Left forelimb (tissue), 1 donor: ENCODE measurements around the gene CDH13.

ENCODE experiments used
- DNase-seq: peaks from one replicate; pipeline ENCODE4 v3.0.0-alpha.2; 2018; ENCODE audit warnings: low spot score

Gene CDH13

DNA sequence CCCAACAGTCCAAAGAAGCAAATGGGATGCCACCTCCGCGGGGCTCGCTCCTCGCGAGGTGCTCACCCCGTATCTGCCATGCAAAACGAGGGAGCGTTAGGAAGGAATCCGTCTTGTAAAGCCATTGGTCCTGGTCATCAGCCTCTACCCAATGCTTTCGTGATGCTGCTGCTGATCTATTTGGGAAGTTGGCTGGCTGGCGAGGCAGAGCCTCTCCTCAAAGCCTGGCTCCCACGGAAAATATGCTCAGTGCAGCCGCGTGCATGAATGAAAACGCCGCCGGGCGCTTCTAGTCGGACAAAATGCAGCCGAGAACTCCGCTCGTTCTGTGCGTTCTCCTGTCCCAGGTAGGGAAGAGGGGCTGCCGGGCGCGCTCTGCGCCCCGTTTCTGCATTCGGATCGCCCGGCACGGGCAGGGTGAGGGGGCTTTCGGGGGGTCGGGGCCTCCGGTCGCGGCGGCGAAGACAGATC is at the start of gene CDH13:
CDH13 (plus strand) TSS at position 179 of the 471 bp plus-strand sequence.
- peak; percentile 70 for DNase-seq

GRCh38 chr16:82580298-82580890 is 46.4 kb upstream of the CDH13 start:
- DNase-seq, result no peak

GRCh38 chr16:82582975-82583374 is 43.8 kb upstream of the CDH13 start:
- no peak for DNase-seq

DNA sequence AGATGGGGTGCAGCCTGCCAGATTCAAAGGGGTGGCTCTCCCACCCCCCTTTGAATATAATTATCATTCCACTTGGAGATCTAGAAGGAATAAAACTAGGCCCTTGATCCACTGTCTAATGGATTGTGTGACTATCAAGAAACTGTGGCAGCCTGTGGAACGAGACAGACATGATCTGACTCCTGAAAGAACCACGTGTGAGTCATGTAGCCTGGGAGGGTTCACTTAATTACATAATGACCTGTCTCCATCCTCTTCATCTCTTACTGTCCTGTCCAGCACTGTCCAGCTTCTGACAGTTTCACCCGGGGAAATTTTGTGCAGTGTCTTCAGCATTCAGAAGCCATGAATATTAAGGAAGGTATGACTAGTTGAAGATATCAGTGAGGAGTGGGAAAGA is 43.3 kb upstream of the CDH13 start:
- DNase-seq, result no peak

DNA sequence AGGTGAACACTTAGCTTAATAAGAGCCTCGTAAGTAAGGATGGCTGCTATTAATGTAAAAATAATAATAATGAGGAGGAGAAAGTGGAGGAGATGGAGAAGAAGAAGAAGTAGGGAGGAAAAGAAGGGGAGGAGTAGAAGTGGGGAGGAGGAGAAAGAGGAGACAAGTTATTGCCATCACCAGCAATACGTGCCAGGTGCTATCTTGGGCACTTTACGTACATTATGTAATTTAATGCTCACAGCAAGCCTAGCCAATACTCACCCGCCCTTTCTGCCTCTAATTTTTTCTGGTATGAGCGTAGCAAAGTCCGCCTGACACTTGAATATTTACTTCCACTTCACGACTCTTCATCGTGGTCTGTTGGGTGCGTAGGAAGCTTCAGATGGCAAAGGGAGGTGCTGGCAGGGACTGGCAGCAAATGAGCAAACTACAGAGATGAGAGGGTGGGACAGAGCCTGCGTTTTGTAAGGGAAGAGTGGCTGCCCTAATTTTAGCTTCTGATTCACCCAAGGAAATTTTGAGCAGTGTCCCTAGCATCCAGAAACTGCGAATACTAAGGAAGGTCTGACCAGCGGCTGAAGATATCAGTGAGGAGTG is 42.1 kb upstream of the CDH13 start:
- DNase-seq, result no peak

- no peak for DNase-seq
Measured at GRCh38 chr16:82585675-82586074, 41.1 kb upstream of the CDH13 start.

GRCh38 chr16:82586130-82586529 is 40.6 kb upstream of the CDH13 start:
- DNase-seq, result no peak

GRCh38 chr16:82587289-82587688 is 39.5 kb upstream of the CDH13 start:
- DNase-seq, result no peak

- DNase-seq, result no peak
Measured at GRCh38 chr16:82589407-82589806, 37.4 kb upstream of the CDH13 start.

DNA sequence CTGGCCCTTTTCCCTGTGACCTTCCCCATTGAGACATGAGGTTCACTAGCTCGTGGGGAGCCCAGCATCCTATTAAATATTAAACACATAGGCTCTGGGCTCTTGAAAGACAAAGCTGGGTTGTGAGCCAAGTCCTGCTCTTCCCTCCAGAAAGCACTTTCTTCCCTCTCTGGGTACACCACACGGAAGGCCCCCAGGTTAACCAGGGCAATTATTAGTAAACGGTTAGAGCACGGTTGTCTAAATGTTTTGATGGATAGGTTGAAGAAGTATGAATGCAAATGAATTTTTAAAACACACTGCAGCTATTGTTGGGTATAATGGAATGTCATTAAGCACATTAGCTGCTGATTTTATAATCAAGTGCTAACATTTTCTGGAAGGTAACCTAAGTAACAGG is 32.7 kb upstream of the CDH13 start:
- DNase-seq, result no peak

DNA sequence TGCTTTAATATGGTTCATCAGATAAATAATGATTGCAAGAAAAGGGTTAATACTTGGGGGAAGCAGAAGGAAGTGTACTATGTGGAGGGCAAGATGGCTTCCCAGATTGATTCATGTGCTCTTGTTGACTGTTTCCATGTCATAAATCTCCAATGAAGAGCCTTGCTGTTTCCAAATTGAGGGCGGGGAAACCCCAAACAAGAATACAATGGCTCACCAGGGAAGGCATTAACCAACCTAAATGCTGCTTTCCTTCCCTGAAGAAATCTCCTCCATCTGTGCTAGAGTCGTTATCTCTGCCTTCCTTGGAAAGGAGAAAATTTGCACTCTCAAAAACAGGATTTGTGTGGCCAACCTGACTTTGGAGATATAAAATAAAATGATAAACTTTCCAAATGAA is 28.0 kb upstream of the CDH13 start:
- no peak for DNase-seq

DNA sequence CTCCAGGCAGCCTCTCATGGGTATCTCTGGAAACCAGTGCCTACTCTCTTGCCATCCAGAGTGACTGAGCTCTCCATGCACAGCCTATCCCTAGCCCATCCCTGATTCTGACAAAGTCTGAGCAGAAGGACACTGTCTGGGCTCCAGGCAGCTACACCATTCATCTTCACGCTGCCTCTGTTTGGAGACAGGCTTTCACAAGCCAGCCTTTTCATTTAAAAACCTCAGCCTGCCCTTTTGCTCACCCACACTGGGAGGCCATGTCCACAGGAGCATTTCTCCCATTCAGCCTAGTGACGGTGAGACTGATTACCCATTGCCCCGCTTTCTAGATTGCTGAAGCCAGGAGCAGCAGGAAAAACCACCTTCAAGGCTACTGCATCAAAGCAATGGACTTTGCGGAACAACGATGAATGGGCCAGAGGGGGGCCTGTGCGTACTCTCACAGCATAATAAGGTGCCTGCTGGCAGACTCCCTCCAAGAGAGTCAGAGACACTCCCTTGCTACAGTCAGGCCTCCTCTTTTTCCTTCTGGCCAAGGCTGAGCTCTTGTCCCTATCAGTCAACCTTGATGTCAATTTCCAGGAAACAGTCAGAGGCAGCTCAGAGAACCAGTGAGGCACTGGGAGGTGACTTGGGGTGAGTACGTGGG is 24.7 kb upstream of the CDH13 start:
- DNase-seq, result no peak

- DNase-seq, result no peak
Measured at GRCh38 chr16:82603784-82604411, 22.9 kb upstream of the CDH13 start.

DNA sequence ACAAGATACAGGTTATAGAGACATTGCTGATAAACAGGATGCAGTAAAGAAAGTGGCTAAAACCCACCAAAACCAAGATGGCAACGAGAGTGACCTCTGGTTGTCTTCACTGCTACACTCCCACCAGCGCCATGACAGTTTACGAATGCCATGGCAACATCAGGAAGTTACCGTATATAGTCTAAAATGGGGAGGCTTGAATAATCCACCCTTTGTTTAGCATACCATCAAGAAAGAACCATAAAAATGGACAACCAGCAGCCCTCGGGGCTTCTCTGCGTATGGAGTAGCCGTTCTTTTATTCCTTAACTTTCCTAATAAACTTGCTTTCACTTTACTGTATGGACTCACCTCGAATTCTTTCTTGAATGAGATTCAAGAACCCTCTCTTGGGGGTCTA is 21.7 kb upstream of the CDH13 start:
- DNase-seq, result no peak

- DNase-seq, result no peak
Measured at GRCh38 chr16:82605863-82606620, 20.7 kb upstream of the CDH13 start.

- DNase-seq, result no peak
Measured at GRCh38 chr16:82609140-82609539, 17.6 kb upstream of the CDH13 start.

- DNase-seq, result no peak
Measured at GRCh38 chr16:82612263-82612662, 14.5 kb upstream of the CDH13 start.

GRCh38 chr16:82616356-82616755 is 10.4 kb upstream of the CDH13 start:
- no peak for DNase-seq

DNA sequence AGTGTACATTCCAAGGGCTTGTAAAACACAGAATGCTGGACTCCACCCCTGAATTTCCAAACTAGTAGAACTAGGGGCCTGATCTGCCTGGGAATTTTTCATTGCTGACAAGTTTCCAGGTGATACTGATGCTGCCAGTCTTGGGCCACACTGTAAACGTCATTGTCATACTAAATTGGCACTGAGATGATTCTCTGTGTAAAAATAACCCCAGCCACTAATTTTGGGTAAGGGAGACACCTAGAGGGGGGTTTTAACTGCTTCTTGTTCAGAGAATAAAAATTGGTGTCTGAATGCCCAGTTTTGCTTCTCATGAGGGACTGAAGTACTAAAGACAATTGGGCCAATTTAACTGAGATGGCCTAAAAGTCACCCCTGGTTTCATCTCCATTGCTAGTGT is 5.0 kb upstream of the CDH13 start:
- no peak for DNase-seq

- DNase-seq, result no peak
Measured at GRCh38 chr16:82623241-82623640, 3.5 kb upstream of the CDH13 start.

DNA sequence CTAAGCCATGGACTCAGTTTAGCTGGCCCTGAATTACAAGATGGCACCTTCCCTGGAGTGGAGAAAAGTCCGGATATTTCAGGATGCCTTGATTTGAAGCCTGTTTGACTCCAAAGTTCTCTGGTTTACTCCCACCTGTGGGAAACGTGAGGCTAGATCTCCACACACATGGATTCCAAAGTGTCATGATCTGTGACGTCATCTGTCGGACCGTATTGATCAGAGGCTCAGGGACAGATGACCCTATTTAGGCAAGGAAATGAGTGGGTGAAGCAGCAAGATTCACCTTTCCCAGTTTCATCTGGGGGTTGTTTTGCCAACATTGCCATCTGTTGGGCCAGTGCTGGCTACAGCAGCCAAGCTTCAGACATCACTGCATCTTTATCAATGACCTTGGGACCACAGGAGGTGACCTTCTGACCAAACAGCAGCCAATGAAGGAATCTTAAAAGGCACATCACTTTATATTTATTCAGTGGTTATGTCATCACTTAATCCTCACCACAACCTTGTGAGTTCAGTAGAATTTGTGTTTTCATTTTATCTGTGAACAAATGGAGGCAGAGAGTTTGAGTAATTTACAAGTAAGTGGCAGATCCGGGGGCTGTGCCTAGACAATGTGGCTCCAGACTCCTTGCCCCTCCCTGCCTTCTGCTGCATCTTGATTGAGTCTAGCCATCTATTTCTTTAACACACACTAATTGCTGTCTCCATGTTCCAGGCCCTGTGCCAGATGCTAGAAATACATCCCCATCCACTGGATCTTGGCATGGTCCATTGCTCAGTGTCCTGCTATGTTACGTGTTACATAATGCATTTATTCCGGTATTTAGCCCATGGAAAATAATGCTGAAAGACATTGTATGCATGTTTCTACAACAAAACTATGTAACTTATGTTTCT is 1.5 kb upstream of the CDH13 start:
- no peak for DNase-seq
